Activated T-helper 1 cell treated with anti-CD3 and anti-CD28 coated beads, Interleukin-12 subunit alpha, Interleukin-12 subunit beta, Interleukin-2, Interleukin-4 antibody, amounts not matched to agents 30 ng/mL and 10 ng/mL and 1 ng/mL, durations not matched to agents 14 hours and 24 hours and 36 hours (primary cell): ENCODE measurements around the gene PLEKHN1. TPM values are rescaled to one million over a fixed set of nuclear protein-coding genes. Genes with fewer than 3 reads are reported as not detected.
A peak's percentile ranks its signal among the peaks of the same experiment; 100 is the strongest.
"Not testable (repeated sequence)": the region's sequence is repeated elsewhere in the genome, so short reads cannot be mapped to it uniquely, and the experiment has no call there.

Experiments
- DNase-seq: peaks from one replicate; pipeline ENCODE4 v3.0.0; 2021; ENCODE audit warnings: low spot score
- H3K27ac Mint-ChIP-seq: one replicate; pipeline ENCODE4 v1.8.0; 2021; ENCODE audit warnings: mild to moderate bottlenecking, mixed read lengths
- H3K27me3 Mint-ChIP-seq: one replicate; pipeline ENCODE4 v1.8.0; 2022; ENCODE audit warnings: mild to moderate bottlenecking, moderate library complexity, mixed read lengths; ENCODE audit not compliant: insufficient read depth
- H3K36me3 Mint-ChIP-seq: one replicate; pipeline ENCODE4 v1.8.0; 2021; ENCODE audit warnings: low read depth, mixed read lengths
- H3K4me1 Mint-ChIP-seq: one replicate; pipeline ENCODE4 v1.8.0; 2021; ENCODE audit warnings: low read depth, mixed read lengths
- H3K4me3 Mint-ChIP-seq: one replicate; pipeline ENCODE4 v1.8.0; 2021; ENCODE audit warnings: mild to moderate bottlenecking, moderate library complexity, mixed read lengths
- H3K9me3 Mint-ChIP-seq: one replicate; pipeline ENCODE4 v1.8.0; 2021; ENCODE audit warnings: mixed read lengths
- intact Hi-C: fragments of 100-400 bp; cut with micrococcal nuclease; formaldehyde crosslinking; loops from one replicate; pipeline ENCODE4 v1.15.1; 2024
- total RNA-seq: library from RNA; stranded (reverse); gene quantifications from 2 replicates; pipeline ENCODE4 v1.2.3, GENCODE V29; 2022

PLEKHN1 gene
- total RNA-seq, 1 donor from 2014 or later = 1.7 TPM

GRCh38 chr1:972726-973458, 6.6 kb downstream of the PLEKHN1 start:
- Mint-ChIP-seq H3K27me3 (peaks cover 9% of the 10 kb centered on the region), H3K36me3 (no peaks in the 10 kb centered on the region), H3K4me3 (no peak overlapping the region), H3K27ac (no peak overlapping the region), H3K9me3 (no peaks in the 10 kb centered on the region), H3K4me1 (no peaks in the 10 kb centered on the region)
- intact Hi-C loops = no loop called here
- DNase-seq = no peak

GRCh38 chr1:973459-974292, 7.4 kb downstream of the PLEKHN1 start:
- intact Hi-C loops = no loop called here
- Mint-ChIP-seq H3K4me3 (no peak overlapping the region), H3K27ac (no peak overlapping the region), H3K4me1 (no peaks in the 10 kb centered on the region), H3K36me3 (no peaks in the 10 kb centered on the region), H3K27me3 (peaks cover 5% of the 10 kb centered on the region), H3K9me3 (no peaks in the 10 kb centered on the region)
- no peak for DNase-seq

GRCh38 chr1:974293-974640, 8.0 kb downstream of the PLEKHN1 start:
- H3K27ac Mint-ChIP-seq = no peak overlapping the region
- intact Hi-C loops = no loop called here
- no peaks in the 10 kb centered on the region for H3K4me1 Mint-ChIP-seq
- H3K36me3 Mint-ChIP-seq = no peaks in the 10 kb centered on the region
- H3K9me3 Mint-ChIP-seq = no peaks in the 10 kb centered on the region
- DNase-seq = no peak
- no peak overlapping the region for H3K4me3 Mint-ChIP-seq
- peaks cover 5% of the 10 kb centered on the region for H3K27me3 Mint-ChIP-seq

- no peaks in the 10 kb centered on the region for H3K36me3 Mint-ChIP-seq
- peaks cover 5% of the 10 kb centered on the region for H3K27me3 Mint-ChIP-seq
- no peak for DNase-seq
- H3K9me3 Mint-ChIP-seq = no peaks in the 10 kb centered on the region
- no peaks in the 10 kb centered on the region for H3K4me1 Mint-ChIP-seq
- no peak overlapping the region for H3K27ac Mint-ChIP-seq
- intact Hi-C loops = no loop called here
- no peak overlapping the region for H3K4me3 Mint-ChIP-seq
Observed at GRCh38 chr1:974687-975328, 8.5 kb downstream of the PLEKHN1 start.

GRCh38 chr1:975365-975764, 9.1 kb downstream of the PLEKHN1 start:
- no peak overlapping the region for H3K4me3 Mint-ChIP-seq
- no peaks in the 10 kb centered on the region for H3K9me3 Mint-ChIP-seq
- no peak overlapping the region for H3K27ac Mint-ChIP-seq
- DNase-seq = no peak
- H3K27me3 Mint-ChIP-seq = peaks cover 5% of the 10 kb centered on the region
- intact Hi-C loops = no loop called here
- no peaks in the 10 kb centered on the region for H3K36me3 Mint-ChIP-seq
- H3K4me1 Mint-ChIP-seq = no peaks in the 10 kb centered on the region

- no peaks in the 10 kb centered on the region for H3K9me3 Mint-ChIP-seq
- H3K27ac Mint-ChIP-seq = no peak overlapping the region
Observed at GRCh38 chr1:975896-976683, 9.8 kb downstream of the PLEKHN1 start.

GRCh38 chr1:976791-977190, 10.5 kb downstream of the PLEKHN1 start:
- not testable (repeated sequence) for DNase-seq, H3K4me1 Mint-ChIP-seq, H3K27me3 Mint-ChIP-seq, H3K9me3 Mint-ChIP-seq, H3K4me3 Mint-ChIP-seq, H3K36me3 Mint-ChIP-seq, H3K27ac Mint-ChIP-seq
- intact Hi-C loops = loop anchor here (1.0 to 2.0 kb wide), 2 partner anchors 72 to 107 kb away; no protein-coding TSS in a partner anchor

More at GRCh38 chr1:975896-976683, 9.8 kb downstream of the PLEKHN1 start:
- Mint-ChIP-seq H3K4me3 (no peak overlapping the region), H3K36me3 (no peaks in the 10 kb centered on the region), H3K4me1 (no peaks in the 10 kb centered on the region), H3K27me3 (peaks cover 5% of the 10 kb centered on the region)
- intact Hi-C loops = loop anchor here (1.0 to 2.0 kb wide), 2 partner anchors 71 to 107 kb away; no protein-coding TSS in a partner anchor
- DNase-seq = peak; percentile 56

GRCh38 chr1:978069-978834, 12.0 kb downstream of the PLEKHN1 start:
- no peaks in the 10 kb centered on the region for H3K36me3 Mint-ChIP-seq
- DNase-seq = no peak
- H3K27me3 Mint-ChIP-seq = peaks cover 9% of the 10 kb centered on the region
- H3K27ac Mint-ChIP-seq = peak overlapping the region; percentile 13
- H3K4me3 Mint-ChIP-seq = no peak overlapping the region
- no peaks in the 10 kb centered on the region for H3K9me3 Mint-ChIP-seq
- H3K4me1 Mint-ChIP-seq = no peaks in the 10 kb centered on the region
- intact Hi-C loops = no loop called here

GRCh38 chr1:978835-979743, 12.8 kb downstream of the PLEKHN1 start:
- intact Hi-C loops = no loop called here

GRCh38 chr1:979744-980072, 13.4 kb downstream of the PLEKHN1 start:
- no peak overlapping the region for H3K4me3 Mint-ChIP-seq
- intact Hi-C loops = loop anchor here (5.0 kb wide), 1 partner anchor 313 kb away; no protein-coding TSS in a partner anchor
- H3K27ac Mint-ChIP-seq = no peak overlapping the region
- no peaks in the 10 kb centered on the region for H3K9me3 Mint-ChIP-seq
- DNase-seq = no peak
- peaks cover 10% of the 10 kb centered on the region for H3K27me3 Mint-ChIP-seq
- H3K4me1 Mint-ChIP-seq = no peaks in the 10 kb centered on the region
- no peaks in the 10 kb centered on the region for H3K36me3 Mint-ChIP-seq

More at GRCh38 chr1:978835-979743, 12.8 kb downstream of the PLEKHN1 start:
- Mint-ChIP-seq H3K4me1 (no peaks in the 10 kb centered on the region), H3K27ac (no peak overlapping the region), H3K27me3 (peaks cover 10% of the 10 kb centered on the region), H3K9me3 (no peaks in the 10 kb centered on the region), H3K36me3 (no peaks in the 10 kb centered on the region), H3K4me3 (no peak overlapping the region)
- no peak for DNase-seq

- Mint-ChIP-seq H3K27ac (no peak overlapping the region), H3K27me3 (peaks cover 15% of the 10 kb centered on the region), H3K4me1 (no peaks in the 10 kb centered on the region), H3K9me3 (no peaks in the 10 kb centered on the region), H3K4me3 (no peak overlapping the region), H3K36me3 (no peaks in the 10 kb centered on the region)
- intact Hi-C loops = loop anchor here (5.0 kb wide), 1 partner anchor 312 kb away; no protein-coding TSS in a partner anchor
- DNase-seq = no peak
Observed at GRCh38 chr1:980137-980571, 13.9 kb downstream of the PLEKHN1 start.
